Neural progenitor cell (in vitro differentiated cells): ENCODE results near the gene HMBS. TPM values are rescaled to one million over a fixed set of nuclear protein-coding genes. Genes with fewer than 3 reads are reported as not detected.
"Not testable (repeated sequence)": the region's sequence is repeated elsewhere in the genome, so short reads cannot be mapped to it uniquely, and the experiment has no call there.

Source experiments
- DNase-seq: peaks from one replicate; pipeline ENCODE4 v3.0.0-alpha.2; 2016; ENCODE audit warnings: low spot score
- H2AFZ ChIP-seq: fragments of 200-600 bp; sonication (generic); replicated peaks from 2 replicates; pipeline ENCODE4 v1.6.1; 2016; ENCODE audit warnings: antibody characterized with exemption
- H3F3A ChIP-seq: fragments of 200-600 bp; sonication (generic); 2 replicates; pipeline ENCODE4 v1.6.1; 2016; ENCODE audit warnings: antibody characterized with exemption, low read depth
- H3K27ac ChIP-seq: fragments of 200-600 bp; sonication (generic); 2 replicates; pipeline ENCODE4 v1.5.1; 2016; ENCODE audit warnings: mild to moderate bottlenecking
- H3K27me3 ChIP-seq: fragments of 200-600 bp; sonication (generic); 2 replicates; pipeline ENCODE4 v1.6.1; 2016; ENCODE audit warnings: mild to moderate bottlenecking, moderate library complexity
- H3K36me3 ChIP-seq: fragments of 200-600 bp; sonication (generic); 2 replicates; pipeline ENCODE4 v1.5.1; 2016
- H3K4me1 ChIP-seq: fragments of 200-600 bp; sonication (generic); 2 replicates; pipeline ENCODE4 v1.6.1; 2016; ENCODE audit warnings: mixed run types
- H3K4me2 ChIP-seq: fragments of 200-600 bp; sonication (generic); 2 replicates; pipeline ENCODE4 v1.6.1; 2016
- H3K4me3 ChIP-seq: fragments of 200-600 bp; sonication (generic); 2 replicates; pipeline ENCODE4 v1.5.1; 2016
- H3K79me2 ChIP-seq: fragments of 200-600 bp; sonication (generic); 2 replicates; pipeline ENCODE4 v1.6.1; 2016; ENCODE audit warnings: low read depth
- H3K9ac ChIP-seq: fragments of 200-600 bp; sonication (generic); 2 replicates; pipeline ENCODE4 v1.6.1; 2016
- H3K9me3 ChIP-seq: fragments of 200-600 bp; sonication (generic); 2 replicates; pipeline ENCODE4 v1.5.1; 2016; ENCODE audit warnings: low read depth
- H4K20me1 ChIP-seq: fragments of 200-600 bp; sonication (generic); 2 replicates; pipeline ENCODE4 v1.6.1; 2016; ENCODE audit warnings: low read depth
- H3K27ac Mint-ChIP-seq: 3 replicates; pipeline ENCODE4 v1.8.0; 2021; ENCODE audit warnings: mixed read lengths
- H3K27me3 Mint-ChIP-seq: 2 replicates; pipeline ENCODE4 v1.8.0; 2022; ENCODE audit warnings: low read depth, mild to moderate bottlenecking, inconsistent platforms, moderate library complexity, mixed read lengths; ENCODE audit not compliant: insufficient read depth
- H3K36me3 Mint-ChIP-seq: 3 replicates; pipeline ENCODE4 v1.8.0; 2021; ENCODE audit warnings: mixed read lengths
- H3K4me1 Mint-ChIP-seq: 3 replicates; pipeline ENCODE4 v1.8.0; 2021; ENCODE audit warnings: mixed read lengths
- H3K4me3 Mint-ChIP-seq: 3 replicates; pipeline ENCODE4 v1.8.0; 2021; ENCODE audit warnings: mild to moderate bottlenecking, moderate library complexity, mixed read lengths
- H3K9me3 Mint-ChIP-seq: 3 replicates; pipeline ENCODE4 v1.8.0; 2020; ENCODE audit warnings: mixed read lengths
- CTCF ChIP-seq: fragments of 200-600 bp; sonication (generic); IDR thresholded peaks from 2 replicates; pipeline ENCODE4 v1.5.1; 2017; ENCODE audit warnings: antibody characterized with exemption, mild to moderate bottlenecking
- EZH2 ChIP-seq: fragments of 200-600 bp; sonication (generic); IDR thresholded peaks from 2 replicates; pipeline ENCODE4 v1.6.1; 2017; ENCODE audit warnings: antibody characterized with exemption, mild to moderate bottlenecking, moderate library complexity
- EZH2phosphoT487 ChIP-seq: fragments of 200-600 bp; sonication (generic); IDR thresholded peaks from 2 replicates; pipeline ENCODE4 v1.6.1; 2017; ENCODE audit warnings: antibody characterized with exemption
- total RNA-seq: library from RNA; depleted of rRNA; stranded (reverse); fragments of >200 nt; gene quantifications from 2 replicates; pipeline ENCODE4 v1.2.3, GENCODE V29; 2015; ENCODE audit warnings: low replicate concordance

Gene HMBS
- total RNA-seq, 1 donor from 2014 or later = 31.1 TPM

- Mint-ChIP-seq H3K4me1 (no peaks in the 10 kb centered on the region), H3K27me3 (no peaks in the 10 kb centered on the region), H3K36me3 (peaks cover 24% of the 10 kb centered on the region), H3K4me3 (no peak overlapping the region), H3K9me3 (no peaks in the 10 kb centered on the region), H3K27ac (no peak overlapping the region)
- Histone ChIP-seq H4K20me1 (no peaks in the 10 kb centered on the region), H3F3A (peaks cover 4% of the 10 kb centered on the region), H3K9me3 (no peaks in the 10 kb centered on the region), H3K27ac (no peak overlapping the region), H3K27me3 (no peaks in the 10 kb centered on the region), H3K4me1 (no peaks in the 10 kb centered on the region), H2AFZ (no peak overlapping the region), H3K36me3 (no peaks in the 10 kb centered on the region), H3K79me2 (peaks cover 3% of the 10 kb centered on the region), H3K9ac (no peak overlapping the region), H3K4me3 (no peak overlapping the region), H3K4me2 (no peak overlapping the region)
- TF ChIP-seq CTCF (no peak), EZH2phosphoT487 (no peak), EZH2 (no peak)
- no peak for DNase-seq
Measured at GRCh38 chr11:119130662-119131061, 46.0 kb downstream of the HMBS start.

GRCh38 chr11:119134389-119134978 is 49.8 kb downstream of the HMBS start:
- no peaks in the 10 kb centered on the region for H3K9me3 ChIP-seq
- H3K9ac ChIP-seq = no peak overlapping the region
- H3K27me3 ChIP-seq = no peaks in the 10 kb centered on the region
- DNase-seq = peak; percentile 24
- H3K27ac ChIP-seq = no peak overlapping the region
- H3K4me3 ChIP-seq = no peak overlapping the region
- no peak overlapping the region for H3K4me2 ChIP-seq
- no peaks in the 10 kb centered on the region for H3K4me1 Mint-ChIP-seq
- H3K36me3 ChIP-seq = no peaks in the 10 kb centered on the region
- H3F3A ChIP-seq = no peaks in the 10 kb centered on the region
- H3K4me1 ChIP-seq = no peaks in the 10 kb centered on the region
- no peak overlapping the region for H3K27ac Mint-ChIP-seq
- H3K27me3 Mint-ChIP-seq = peaks cover 4% of the 10 kb centered on the region
- H3K79me2 ChIP-seq = no peaks in the 10 kb centered on the region
- no peaks in the 10 kb centered on the region for H3K9me3 Mint-ChIP-seq
- no peak overlapping the region for H2AFZ ChIP-seq
- no peak for TF ChIP-seq EZH2
- no peak for TF ChIP-seq EZH2phosphoT487
- TF ChIP-seq CTCF = peak; percentile 49
- peaks cover 19% of the 10 kb centered on the region for H3K36me3 Mint-ChIP-seq
- no peak overlapping the region for H3K4me3 Mint-ChIP-seq
- H4K20me1 ChIP-seq = no peaks in the 10 kb centered on the region

DNA sequence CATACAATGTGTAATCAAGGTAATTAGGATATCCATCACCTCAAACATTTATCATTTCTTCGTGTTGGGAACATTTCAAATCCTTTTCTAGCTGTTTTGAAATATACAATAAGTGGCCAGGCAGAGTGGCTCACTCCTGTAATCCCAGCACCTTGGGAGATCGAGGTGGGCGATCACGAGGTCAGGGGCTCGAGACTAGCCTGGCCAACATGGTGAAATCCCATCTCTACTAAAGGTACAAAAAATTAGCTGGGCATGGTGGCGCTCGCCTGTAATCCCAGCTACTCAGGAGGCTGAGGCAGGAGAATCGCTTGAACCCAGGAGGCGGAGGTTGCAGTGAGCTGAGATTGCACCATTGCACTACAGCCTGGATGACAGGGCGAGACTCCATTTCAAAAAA is 54.6 kb downstream of the HMBS start:
- not testable (repeated sequence) for H3K36me3 Mint-ChIP-seq

More for the DNA sequence above, 54.6 kb downstream of the HMBS start:
- H4K20me1 ChIP-seq, H3K4me3 ChIP-seq, H3K36me3 ChIP-seq, H3K27ac ChIP-seq, H3K9me3 Mint-ChIP-seq, H3F3A ChIP-seq, H3K27me3 ChIP-seq, H3K4me3 Mint-ChIP-seq, H3K9me3 ChIP-seq, H3K27ac Mint-ChIP-seq, H3K4me1 Mint-ChIP-seq, H3K4me2 ChIP-seq, H3K9ac ChIP-seq, DNase-seq, H3K79me2 ChIP-seq, H2AFZ ChIP-seq, H3K4me1 ChIP-seq: not testable (repeated sequence)
- peaks cover 11% of the 10 kb centered on the region for H3K27me3 Mint-ChIP-seq

Other genes with a start within 250 kb of the HMBS start
- gene CXCR5, start 201.0 kb upstream of the HMBS start, total RNA-seq = not detected in 2 replicates
- 3.0 and 7.2 TPM in 2 replicates for gene BCL9L, start 159.0 kb upstream of the HMBS start, total RNA-seq
- gene UPK2, start 128.6 kb upstream of the HMBS start, total RNA-seq = 0.43 TPM in 1 of 2 replicates, not detected in the other
- not detected in 2 replicates for gene FOXR1, start 113.1 kb upstream of the HMBS start, total RNA-seq
- 42.9 and 46.4 TPM in 2 replicates for gene CENATAC, start 86.7 kb upstream of the HMBS start, total RNA-seq
- gene RPS25, start 66.5 kb upstream of the HMBS start, total RNA-seq = 2,482 and 2,538 TPM in 2 replicates
- 53.5 and 59.5 TPM in 2 replicates for gene TRAPPC4, start 66.1 kb upstream of the HMBS start, total RNA-seq
- gene SLC37A4, start 54.0 kb upstream of the HMBS start, total RNA-seq = 55.2 and 89.0 TPM in 2 replicates
- 129 and 203 TPM in 2 replicates for gene HYOU1, start 27.7 kb upstream of the HMBS start, total RNA-seq
- gene VPS11, start 17.1 kb upstream of the HMBS start, total RNA-seq = 10.4 and 20.7 TPM in 2 replicates
- 13.4 and 24.3 TPM in 2 replicates for gene DPAGT1, start 17.0 kb downstream of the HMBS start, total RNA-seq
- gene C2CD2L, start 22.5 kb downstream of the HMBS start, total RNA-seq = 1.5 and 3.7 TPM in 2 replicates
- 32.5 and 47.3 TPM in 2 replicates for gene HINFP, start 36.7 kb downstream of the HMBS start, total RNA-seq
- gene ABCG4, start 64.2 kb downstream of the HMBS start, total RNA-seq = 0.24 and 0.65 TPM in 2 replicates
- 10.2 and 34.8 TPM in 2 replicates for gene NLRX1, start 83.8 kb downstream of the HMBS start, total RNA-seq
- gene NHERF4, start 100.6 kb downstream of the HMBS start, total RNA-seq = 0.12 TPM in 1 of 2 replicates, not detected in the other
- 20.7 and 20.8 TPM in 2 replicates for gene CBL, start 121.5 kb downstream of the HMBS start, total RNA-seq
- gene MCAM, start 232.2 kb downstream of the HMBS start, total RNA-seq = 23.3 and 28.2 TPM in 2 replicates
- 17.1 and 48.2 TPM in 2 replicates for gene RNF26, start 249.6 kb downstream of the HMBS start, total RNA-seq